ENCODE measurements around the gene NBAS. TPM values are rescaled to one million over a fixed set of nuclear protein-coding genes. Genes with fewer than 3 reads are reported as not detected.
A peak's percentile ranks its signal among the peaks of the same experiment; 100 is the strongest.

NBAS gene
- total RNA-seq, 1 donor from 2014 or later, result 29.7 TPM

DNA sequence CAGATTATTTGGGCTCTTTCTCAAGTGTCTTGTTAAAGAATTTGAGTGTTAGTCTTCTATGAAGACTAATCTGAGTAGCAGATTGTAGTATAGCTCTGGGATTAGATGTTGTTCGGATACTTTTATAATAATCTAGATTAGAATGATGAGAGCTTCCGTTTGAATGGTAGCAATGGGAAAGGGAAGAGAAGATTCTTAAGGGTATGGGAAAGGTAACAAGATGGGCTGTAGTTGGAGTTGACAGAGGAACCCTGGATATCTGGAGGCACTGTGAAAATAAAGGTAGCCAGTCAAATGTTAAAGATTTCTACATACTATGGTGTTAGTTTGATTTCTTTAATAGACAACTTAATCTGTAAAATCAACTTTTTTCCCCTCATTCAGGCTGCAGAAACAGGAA lies 35.2 kb upstream of the NBAS start:
- no peaks in the 10 kb centered on the region for H3K9me3 ChIP-seq
- H3K27ac ChIP-seq, result no peak overlapping the region
- H3K36me3 ChIP-seq, result peaks cover 0 to 59% of the 10 kb centered on the region in 2 donors
- no peak for DNase-seq (ENCODE audit: extremely low spot score in 2 of 2)
- TF ChIP-seq POLR2A (IDR thresholded peaks at IDR 0.05) (no peak), POLR2AphosphoS5 (IDR thresholded peaks at IDR 0.05; ENCODE audit: insufficient read depth in 1 of 2, low read depth in 1 of 2) (no peak)
- TF ChIP-seq, protein P1, sequence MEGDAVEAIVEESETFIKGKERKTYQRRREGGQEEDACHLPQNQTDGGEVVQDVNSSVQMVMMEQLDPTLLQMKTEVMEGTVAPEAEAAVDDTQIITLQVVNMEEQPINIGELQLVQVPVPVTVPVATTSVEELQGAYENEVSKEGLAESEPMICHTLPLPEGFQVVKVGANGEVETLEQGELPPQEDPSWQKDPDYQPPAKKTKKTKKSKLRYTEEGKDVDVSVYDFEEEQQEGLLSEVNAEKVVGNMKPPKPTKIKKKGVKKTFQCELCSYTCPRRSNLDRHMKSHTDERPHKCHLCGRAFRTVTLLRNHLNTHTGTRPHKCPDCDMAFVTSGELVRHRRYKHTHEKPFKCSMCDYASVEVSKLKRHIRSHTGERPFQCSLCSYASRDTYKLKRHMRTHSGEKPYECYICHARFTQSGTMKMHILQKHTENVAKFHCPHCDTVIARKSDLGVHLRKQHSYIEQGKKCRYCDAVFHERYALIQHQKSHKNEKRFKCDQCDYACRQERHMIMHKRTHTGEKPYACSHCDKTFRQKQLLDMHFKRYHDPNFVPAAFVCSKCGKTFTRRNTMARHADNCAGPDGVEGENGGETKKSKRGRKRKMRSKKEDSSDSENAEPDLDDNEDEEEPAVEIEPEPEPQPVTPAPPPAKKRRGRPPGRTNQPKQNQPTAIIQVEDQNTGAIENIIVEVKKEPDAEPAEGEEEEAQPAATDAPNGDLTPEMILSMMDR (IDR thresholded peaks at IDR 0.05), result no peak
- intact Hi-C loops (cut with DNase I), result no loop called here
- H3K4me3 ChIP-seq, result no peak overlapping the region
- no peaks in the 10 kb centered on the region for H3K27me3 ChIP-seq
- peaks cover 21% of the 10 kb centered on the region for H3K4me1 ChIP-seq

DNA sequence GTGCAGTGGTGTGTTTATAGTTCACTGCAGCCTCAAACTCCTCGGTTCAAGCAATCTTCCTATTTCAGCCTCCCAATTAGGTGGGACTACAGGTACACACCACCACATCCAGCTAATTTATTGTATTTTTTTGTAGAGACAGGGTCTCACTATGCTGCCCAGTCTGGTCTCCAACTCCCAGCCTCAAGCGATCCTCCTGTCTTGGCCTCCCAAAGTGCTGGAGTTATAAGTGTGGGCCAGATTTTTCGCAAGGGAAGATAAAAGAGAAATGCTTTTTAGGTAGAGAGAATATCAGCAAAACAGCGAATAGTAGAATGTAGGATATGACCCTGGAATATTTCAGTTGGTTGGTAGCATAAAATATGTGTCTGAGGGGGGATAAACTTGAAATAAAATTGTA lies 34.8 kb upstream of the NBAS start:
- H3K4me1 ChIP-seq, result peaks cover 25% of the 10 kb centered on the region
- TF ChIP-seq, protein P1 (IDR thresholded peaks at IDR 0.05), result no peak
- TF ChIP-seq POLR2AphosphoS5 (IDR thresholded peaks at IDR 0.05; ENCODE audit: insufficient read depth in 1 of 2, low read depth in 1 of 2) (no peak), POLR2A (IDR thresholded peaks at IDR 0.05) (no peak)
- H3K9me3 ChIP-seq, result no peaks in the 10 kb centered on the region
- intact Hi-C loops (cut with DNase I), result no loop called here
- H3K4me3 ChIP-seq, result no peak overlapping the region
- DNase-seq (ENCODE audit: extremely low spot score in 2 of 2), result no peak
- H3K27ac ChIP-seq, result no peak overlapping the region
- no peaks in the 10 kb centered on the region for H3K27me3 ChIP-seq
- peaks cover 0 to 55% of the 10 kb centered on the region in 2 donors for H3K36me3 ChIP-seq

DNA sequence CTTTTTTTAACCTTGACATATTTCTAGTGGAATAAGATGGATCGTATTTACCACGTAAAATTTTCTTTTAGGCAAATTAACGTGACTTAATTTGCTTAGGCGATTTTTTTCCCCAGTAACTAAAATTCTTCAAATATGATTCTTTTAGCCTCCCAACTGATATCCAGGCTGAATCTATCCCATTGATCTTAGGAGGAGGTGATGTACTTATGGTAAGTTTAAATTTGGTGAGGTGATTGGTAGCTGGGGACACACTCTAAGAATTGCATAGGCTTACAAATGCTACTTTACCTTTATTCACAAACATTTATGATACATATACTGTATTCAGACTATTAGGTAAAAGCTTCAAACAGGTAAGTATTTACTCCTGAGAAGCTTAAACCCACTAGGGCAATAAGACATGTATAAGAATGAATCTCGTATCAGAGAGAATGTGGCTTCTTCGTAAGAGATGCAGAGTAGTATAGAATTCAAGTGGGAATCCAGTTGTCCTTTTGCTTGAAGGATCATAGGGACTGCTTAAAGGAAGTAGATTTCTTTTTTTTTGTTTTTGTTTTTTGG lies 34.3 kb upstream of the NBAS start:
- TF ChIP-seq, protein P1 (IDR thresholded peaks at IDR 0.05), result no peak
- TF ChIP-seq POLR2AphosphoS5 (IDR thresholded peaks at IDR 0.05; ENCODE audit: insufficient read depth in 1 of 2, low read depth in 1 of 2) (no peak), POLR2A (IDR thresholded peaks at IDR 0.05) (no peak)
- Histone ChIP-seq H3K27ac (no peak overlapping the region), H3K9me3 (no peaks in the 10 kb centered on the region), H3K27me3 (no peaks in the 10 kb centered on the region), H3K4me3 (no peak overlapping the region), H3K4me1 (peaks cover 27% of the 10 kb centered on the region), H3K36me3 (peaks cover 0 to 50% of the 10 kb centered on the region in 2 donors)
- no peak for DNase-seq (ENCODE audit: extremely low spot score in 2 of 2)
- intact Hi-C loops (cut with DNase I), result no loop called here

DNA sequence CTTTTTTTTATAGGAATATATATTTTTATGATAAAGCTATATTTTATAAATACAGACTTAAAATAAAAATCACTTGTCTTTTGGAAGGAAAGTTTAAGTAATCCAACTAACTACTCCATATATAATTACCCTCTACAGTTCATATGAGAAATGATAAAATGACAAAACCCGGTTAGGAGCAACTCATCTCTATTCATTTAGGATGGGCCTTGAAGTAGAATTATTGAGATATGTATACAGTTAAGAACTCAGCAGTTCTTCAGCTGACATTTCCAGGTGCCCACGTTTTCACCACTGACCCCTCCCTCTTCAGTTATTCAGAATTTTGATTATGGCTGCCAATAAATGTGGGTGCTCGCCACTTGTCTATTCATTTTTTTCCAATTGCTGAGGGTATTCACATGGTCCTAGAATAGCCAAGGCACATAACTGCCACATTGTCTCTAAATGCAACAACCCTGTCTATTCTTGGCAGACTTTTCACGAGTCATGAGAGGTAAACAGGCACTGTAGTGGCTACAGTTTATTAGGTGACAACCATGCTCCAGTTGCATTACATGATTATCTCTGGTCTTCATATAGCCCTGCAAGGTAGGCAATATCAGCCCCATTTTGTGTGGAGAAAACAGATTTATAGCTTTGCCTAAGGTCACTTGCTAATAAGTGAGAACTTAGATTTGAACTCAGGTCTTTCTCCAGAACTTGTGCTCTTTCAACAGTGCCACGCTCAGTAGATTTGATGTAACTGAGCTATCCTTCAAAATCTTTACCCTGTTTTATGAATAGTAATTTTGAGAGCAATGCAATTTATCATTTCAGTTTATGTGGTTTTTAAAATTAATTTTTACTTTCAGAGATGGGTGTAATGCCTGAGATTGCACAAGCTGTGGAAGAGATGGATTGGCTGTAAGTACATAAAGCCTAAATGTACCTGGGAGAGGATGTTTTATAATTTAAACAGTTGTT lies 33.4 kb upstream of the NBAS start:
- intact Hi-C loops (cut with DNase I), result no loop called here
- H3K36me3 ChIP-seq, result peaks cover 0 to 41% of the 10 kb centered on the region in 2 donors
- no peak overlapping the region for H3K4me3 ChIP-seq
- H3K27ac ChIP-seq, result no peak overlapping the region
- TF ChIP-seq POLR2AphosphoS5 (IDR thresholded peaks at IDR 0.05; ENCODE audit: insufficient read depth in 1 of 2, low read depth in 1 of 2), result no peak
- TF ChIP-seq, protein P1 (IDR thresholded peaks at IDR 0.05), result no peak
- no peak for TF ChIP-seq POLR2A (IDR thresholded peaks at IDR 0.05)
- H3K9me3 ChIP-seq, result no peaks in the 10 kb centered on the region
- H3K4me1 ChIP-seq, result peaks cover 27% of the 10 kb centered on the region
- no peaks in the 10 kb centered on the region for H3K27me3 ChIP-seq
- DNase-seq (ENCODE audit: extremely low spot score in 2 of 2), result no peak

DNA sequence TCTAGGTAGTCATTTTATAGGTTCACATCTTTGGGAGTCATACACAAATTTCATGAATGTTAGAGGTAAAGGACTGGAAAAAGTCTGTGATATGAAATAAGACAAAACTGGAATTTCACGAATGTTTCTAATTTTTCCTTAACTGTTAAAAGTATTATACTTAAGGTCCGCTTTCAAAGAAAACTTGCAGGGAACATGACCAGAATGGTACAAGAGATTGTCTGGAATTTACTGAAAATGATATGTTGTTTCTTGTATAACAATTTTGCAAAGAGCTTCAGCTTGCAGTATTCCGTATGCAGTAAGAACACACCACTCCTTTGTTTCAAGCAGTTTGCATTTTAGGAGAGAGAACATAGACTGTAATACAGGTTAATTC lies 32.2 kb upstream of the NBAS start:
- no peaks in the 10 kb centered on the region for H3K27me3 ChIP-seq
- no peaks in the 10 kb centered on the region for H3K9me3 ChIP-seq
- TF ChIP-seq, protein P1 (IDR thresholded peaks at IDR 0.05), result no peak
- TF ChIP-seq POLR2A (IDR thresholded peaks at IDR 0.05) (no peak), POLR2AphosphoS5 (IDR thresholded peaks at IDR 0.05; ENCODE audit: insufficient read depth in 1 of 2, low read depth in 1 of 2) (no peak)
- peaks cover 0 to 30% of the 10 kb centered on the region in 2 donors for H3K36me3 ChIP-seq
- no peak overlapping the region for H3K27ac ChIP-seq
- H3K4me3 ChIP-seq, result peak overlapping the region in 1 of 2 donors; percentile 74
- DNase-seq (ENCODE audit: extremely low spot score in 2 of 2), result no peak
- H3K4me1 ChIP-seq, result peaks cover 27% of the 10 kb centered on the region
- intact Hi-C loops (cut with DNase I), result no loop called here
